HG03354 (cell line): ENCODE results near the gene PPP1R16B.

Experiments used
- ATAC-seq: cut with Tn5 transposase; IDR thresholded peaks from one replicate; pipeline ENCODE4 v1.9.1; 2021; ENCODE audit warnings: mild to moderate bottlenecking; ENCODE audit not compliant: unreplicated experiment, poor library complexity, severe bottlenecking

The PPP1R16B gene

DNA sequence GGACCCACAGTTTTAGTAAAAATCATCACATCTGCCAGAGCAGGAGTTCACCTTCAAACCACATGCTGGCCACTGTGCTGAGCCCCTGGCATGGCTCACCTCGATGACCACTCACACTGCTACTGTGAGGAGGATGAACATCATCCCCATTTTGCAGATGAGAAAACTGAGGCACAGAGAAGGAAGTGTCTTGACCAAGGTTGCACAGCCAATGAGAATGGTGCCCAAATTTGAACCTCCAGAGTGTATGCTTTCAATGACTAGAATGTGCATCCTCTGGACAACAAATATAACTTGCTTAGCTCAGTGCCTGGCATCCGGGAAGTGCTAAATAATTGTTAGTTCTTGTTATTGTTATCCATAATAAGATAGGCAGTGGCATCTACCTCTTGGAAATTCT lies 83.6 kb downstream of the PPP1R16B start:
- ATAC-seq, result no peak

DNA sequence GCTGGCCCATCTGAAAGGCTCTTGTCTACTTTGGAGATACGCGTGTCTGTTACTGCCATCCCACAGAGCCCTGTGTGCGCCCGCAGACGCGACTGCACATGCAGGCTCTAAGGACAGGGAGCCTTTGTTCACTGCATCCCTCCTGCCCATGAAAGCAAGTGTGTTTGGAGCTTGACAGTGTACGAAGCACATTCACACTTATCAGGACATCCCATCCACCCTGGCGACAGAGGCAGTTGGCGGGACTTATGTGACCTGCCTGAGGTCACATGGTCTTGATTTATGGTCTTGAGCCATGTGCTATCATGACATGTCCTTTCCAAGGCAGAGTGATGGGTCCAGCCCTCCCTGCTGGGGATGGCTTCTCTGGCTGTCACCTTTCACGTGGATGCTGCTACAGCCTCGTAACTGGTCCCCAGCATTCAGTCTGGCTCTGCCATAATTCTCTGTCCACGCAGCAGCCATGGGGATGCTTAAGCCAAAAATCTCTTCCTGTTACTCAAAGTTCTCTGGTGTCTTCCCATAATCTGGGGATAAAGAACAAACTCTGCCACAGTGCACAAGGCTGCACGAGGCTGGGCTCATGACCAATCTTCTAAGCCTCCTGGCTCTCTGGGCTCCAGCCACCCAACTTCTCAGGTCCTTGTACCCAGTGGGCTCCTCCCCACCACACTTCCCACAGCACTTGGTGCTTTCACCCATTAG lies 84.4 kb downstream of the PPP1R16B start:
- no peak for ATAC-seq

DNA sequence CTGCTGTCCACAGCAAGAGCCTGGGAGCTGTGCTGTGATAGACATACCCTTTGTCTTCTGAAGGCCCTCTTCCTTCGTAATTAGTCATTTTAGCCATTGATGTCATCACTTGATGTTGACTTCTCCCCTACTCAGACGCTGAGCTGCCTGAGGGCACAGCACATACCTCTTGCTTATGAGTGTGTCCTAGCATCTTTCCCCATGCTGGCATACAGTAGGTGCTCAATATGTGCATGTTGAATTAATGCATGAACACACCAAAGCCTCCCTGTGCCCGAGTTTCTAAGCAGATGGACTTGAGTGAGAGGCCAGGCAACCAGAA lies 85.0 kb downstream of the PPP1R16B start:
- no peak for ATAC-seq

DNA sequence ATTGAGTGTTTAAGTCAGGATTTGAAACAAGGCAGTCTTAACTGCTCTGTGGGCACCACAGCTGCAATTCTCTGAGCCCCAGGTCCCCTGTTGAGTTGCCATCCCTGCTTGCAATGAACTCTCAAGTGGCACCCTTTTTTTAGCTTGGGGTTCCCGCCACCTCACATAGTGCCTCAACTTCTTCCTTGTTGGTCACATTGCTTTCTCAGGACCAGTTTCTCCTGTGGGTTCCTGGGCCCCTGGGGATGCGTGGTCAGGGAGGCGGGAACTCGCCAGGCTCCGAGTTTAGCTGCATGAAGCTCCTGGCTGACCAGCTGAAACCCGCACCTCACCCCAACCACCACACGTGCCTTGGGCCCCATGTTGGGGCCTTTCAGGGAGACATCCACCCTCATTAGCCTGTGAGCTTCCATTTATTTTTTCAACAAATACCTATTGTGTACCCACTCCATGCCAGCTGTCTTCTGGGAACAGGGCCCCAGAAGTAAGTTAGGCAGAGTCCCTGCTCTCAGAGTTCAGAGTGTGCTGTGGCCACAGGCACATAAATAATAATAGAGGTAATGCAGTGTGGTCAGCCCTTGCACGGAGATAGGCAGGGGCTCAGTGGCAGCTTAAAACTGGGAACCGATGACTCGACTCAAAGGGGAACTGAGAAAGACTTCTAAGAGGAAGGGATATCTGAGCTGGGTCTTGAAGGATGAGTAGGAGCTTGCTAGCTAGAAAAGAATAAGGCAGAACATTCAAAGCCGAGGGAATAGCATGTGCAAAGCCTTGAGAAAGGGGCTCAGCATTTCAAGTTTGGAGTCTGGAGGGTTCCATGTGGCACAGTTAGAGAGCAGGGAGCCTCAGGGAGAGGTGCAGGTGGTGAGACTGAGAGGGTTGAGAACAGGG lies 86.8 kb downstream of the PPP1R16B start:
- peak; percentile 56 for ATAC-seq

DNA sequence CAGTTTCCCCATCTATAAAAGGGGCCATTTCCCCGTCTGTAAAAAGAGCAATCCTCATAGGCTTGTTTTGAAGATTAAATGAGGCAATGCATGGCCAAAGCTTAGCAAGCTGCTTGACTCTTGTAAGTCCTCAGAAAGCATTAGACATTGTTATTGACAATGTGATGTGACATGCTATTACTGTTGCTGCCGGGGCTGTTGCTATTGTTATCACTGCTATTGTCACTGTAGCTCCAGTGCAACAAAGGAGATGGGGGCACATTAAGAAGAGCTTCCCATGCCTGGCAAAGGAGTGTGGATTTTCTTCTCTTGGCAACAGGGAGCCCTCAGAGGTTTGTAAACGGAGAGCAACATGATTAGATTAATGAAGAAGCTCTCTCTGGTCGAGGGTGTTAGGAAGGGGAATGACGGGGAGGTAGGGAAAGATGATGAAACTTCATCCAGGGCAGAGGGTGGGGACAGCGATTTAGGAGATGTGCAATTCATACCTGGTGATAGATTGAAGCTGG lies 87.6 kb downstream of the PPP1R16B start:
- ATAC-seq, result no peak

DNA sequence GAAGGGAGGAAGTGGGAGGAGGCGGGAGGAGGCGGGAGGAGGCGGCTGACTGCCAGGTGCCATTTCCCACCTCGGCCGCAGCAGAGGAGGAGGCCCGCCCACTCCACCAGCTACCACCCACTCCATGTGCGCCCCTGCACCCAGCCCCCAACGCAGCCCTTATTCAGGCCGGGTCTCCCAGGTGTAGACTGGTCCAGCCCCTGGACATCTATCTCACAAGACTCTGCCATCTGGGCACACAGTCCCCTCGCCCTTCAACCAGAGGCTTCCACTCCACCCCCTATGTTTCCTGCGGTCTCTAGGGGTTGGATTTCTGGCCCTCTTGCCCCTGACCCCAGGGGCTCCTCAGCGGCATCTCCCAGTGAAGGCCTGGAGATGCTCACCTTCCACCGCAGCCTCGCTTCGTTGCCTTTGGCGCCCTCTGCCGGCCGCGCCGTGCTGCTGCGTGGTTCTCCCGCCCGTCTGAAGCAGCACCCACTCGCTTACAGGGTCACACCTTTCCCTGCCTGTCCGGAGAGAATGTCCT lies 88.1 kb downstream of the PPP1R16B start:
- peak; percentile 61 for ATAC-seq

DNA sequence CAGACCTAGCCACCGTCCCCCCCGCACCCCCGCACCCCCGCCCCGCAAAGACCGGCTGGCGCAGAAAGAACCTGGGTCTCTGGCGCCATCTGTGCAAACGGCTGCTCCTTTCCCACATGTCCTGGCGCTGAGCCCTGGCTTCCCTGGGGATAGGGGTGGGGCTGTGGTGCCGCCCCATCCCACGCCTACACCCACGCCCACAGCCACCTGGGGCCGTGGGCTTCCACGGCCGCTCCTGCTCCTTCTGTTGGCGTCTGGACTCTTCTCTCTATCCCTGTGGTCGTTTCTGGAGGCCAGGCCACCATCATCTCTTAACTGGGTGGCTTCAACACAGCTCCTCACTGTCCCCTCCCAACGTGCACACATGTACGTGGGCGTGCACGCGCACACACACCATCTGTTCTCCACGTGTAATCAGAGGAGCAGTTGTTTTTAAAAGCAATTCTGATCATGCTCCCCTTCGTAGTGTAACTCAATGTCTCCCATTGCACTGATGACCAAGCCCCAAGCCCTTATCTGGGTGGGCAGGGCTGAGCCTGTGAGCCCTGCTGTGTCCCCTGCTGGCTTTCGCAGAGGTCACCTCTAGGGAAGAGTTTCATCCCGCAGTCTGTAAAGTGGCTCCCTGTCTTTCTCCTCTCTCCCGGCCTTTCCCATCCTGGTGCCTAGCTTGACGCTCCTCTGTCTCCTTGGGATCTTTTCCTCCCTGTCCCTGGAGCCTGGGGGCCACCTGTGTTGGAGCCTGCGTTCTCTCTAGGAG lies 88.8 kb downstream of the PPP1R16B start:
- no peak for ATAC-seq

DNA sequence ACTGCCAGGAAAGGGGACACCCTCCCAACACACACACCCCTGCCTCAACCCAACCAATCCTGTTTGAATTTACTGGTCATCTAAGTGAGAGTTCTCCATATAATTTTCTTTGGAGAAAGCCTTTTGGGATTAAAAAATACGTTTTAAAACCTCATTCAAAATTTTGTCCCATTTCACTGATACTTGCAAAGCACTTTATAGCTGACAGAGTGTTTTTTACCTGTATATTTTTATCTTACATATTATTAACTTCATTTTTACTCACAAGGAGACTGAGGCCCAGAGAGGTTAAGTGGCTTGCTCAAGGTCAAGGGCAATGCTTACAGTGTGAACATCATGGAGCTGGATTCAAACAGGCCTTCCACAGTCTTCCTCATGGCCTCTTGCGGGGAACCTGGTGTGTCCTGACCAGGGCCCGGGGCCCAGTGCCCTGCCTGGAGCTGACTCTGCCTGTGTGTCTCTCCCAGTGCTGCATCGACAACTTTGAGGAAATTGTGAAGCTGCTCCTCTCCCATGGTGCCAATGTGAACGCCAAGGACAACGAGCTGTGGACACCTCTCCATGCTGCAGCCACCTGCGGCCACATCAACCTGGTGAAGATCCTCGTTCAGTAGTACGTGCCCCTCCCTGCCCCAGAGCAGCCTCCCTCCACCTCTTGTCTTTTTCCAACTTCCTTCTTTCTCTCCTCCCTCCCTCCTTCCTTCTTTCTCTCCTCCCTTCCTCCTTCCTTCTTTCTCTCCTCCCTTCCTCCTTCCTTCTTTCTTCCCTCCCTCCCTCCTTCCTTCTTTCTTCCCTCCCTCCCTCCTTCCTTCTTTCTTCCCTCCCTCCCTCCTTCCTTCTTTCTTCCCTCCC lies 89.8 kb downstream of the PPP1R16B start:
- no peak for ATAC-seq

DNA sequence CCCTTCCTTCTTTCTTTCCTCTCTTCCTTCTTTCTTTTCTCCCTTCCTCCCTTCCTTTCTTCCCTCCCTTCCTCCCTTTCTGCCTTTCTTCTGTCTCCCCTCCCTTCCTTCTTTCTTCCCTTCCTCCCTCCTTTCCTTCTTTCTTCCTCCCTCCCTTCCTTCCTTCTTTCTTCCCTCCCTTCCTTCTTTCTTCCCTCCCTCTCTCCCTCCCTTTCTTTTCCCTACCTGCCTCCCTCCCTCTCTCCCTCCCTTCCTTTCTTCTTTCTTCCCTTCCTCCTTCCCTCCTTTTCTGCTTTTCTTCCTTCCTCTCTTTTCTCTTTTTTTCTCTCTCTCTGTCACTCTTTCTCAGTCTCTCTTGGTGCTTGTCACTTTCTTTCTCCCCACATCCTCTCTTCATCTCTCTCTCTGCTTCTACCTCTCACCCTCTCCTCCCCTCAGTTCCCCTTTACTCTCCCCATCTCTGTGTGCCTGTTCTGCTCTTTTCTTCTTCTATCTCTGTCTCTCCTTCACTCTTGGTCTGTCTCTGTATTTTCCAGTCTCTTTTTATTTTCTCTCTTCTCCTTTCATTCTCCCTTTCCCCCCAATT lies 90.6 kb downstream of the PPP1R16B start:
- ATAC-seq, result no peak

DNA sequence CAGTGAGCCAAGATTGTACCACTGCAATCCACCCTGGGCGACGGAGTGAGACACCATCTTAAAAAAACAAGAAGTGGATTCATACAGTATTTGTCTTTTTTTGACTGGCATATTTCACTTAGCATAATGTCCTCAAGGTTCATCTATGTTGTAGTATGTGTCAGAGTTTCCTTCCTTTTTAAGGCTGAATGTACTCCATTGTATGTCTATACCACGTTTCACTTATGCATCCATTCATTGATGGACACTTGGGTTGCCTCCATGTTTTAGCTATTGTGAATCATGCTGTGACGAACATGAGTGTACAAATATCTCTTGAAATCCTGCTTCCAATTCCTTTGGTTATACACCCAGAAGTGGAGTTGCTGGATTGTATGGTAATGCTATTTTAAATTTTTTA lies 91.8 kb downstream of the PPP1R16B start:
- ATAC-seq, result no peak

DNA sequence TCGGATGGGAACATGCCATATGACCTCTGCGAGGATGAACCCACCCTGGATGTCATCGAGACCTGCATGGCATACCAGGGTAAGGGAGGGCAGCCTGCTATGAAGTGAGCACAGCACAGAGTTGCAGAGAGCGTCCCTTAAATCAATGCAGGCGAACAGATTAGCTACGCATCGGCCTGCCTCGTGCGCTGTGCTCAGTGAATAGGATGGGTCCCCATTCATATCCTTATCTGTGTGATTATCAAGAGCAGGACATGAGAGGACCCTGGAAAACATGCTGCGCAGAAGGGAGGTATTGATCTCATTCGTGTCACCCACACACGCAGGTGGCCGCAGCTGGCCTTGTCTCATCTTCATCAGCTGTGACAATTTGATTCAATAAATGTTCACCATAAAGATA lies 95.1 kb downstream of the PPP1R16B start:
- ATAC-seq, result no peak

DNA sequence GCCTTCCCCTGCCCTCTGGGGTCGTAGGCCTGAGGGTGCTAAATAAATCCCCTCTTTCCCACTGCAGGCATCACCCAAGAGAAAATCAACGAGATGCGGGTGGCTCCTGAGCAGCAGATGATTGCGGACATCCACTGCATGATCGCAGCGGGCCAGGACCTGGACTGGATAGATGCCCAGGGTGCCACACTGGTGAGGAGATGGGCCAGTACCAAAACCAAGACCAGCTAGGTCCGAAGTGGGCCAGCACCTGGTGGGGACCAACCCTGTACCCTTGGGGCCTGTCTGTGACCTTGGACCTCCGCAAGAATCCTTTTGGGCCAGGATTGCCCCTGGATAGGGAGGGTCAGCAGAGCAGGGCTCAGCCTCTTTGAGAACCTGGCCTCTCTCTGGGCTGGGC lies 97.1 kb downstream of the PPP1R16B start:
- no peak for ATAC-seq

DNA sequence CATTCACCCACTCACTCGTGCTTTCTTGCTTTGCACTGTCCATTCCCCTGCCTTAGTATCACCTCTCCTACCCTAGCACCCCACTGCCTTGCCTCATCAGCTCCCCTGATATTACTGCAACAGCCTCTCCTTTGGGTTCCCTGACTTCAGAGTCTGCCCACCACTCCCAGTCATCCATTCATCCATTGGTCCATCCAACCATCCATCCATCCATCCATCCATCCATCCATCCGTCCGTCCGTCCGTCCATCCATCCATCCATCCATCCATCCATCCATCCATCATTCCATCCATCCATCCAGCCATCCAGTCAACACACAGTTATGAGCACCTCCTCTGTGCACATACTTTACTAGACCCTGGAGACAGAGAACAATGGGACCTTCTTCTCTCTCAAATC lies 97.8 kb downstream of the PPP1R16B start:
- no peak for ATAC-seq

DNA sequence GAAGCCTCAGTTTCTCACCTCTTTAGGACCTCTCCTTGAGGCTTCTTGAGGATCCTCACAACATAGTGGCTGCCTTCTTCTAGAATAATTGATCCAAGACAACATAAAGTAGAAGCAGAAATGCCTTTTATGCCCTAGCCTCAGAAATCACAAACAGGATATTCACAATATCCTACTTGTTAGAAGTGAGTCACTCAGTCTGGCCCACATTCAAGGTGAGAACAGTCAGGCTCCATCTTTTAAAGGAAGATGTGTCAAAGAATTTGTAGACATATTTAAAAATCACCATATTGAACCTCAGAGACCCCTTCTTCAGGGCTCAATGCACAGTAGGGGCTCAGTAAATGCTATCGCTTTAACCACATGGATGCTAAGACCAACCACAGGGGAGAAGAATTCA lies 99.9 kb downstream of the PPP1R16B start:
- no peak for ATAC-seq

DNA sequence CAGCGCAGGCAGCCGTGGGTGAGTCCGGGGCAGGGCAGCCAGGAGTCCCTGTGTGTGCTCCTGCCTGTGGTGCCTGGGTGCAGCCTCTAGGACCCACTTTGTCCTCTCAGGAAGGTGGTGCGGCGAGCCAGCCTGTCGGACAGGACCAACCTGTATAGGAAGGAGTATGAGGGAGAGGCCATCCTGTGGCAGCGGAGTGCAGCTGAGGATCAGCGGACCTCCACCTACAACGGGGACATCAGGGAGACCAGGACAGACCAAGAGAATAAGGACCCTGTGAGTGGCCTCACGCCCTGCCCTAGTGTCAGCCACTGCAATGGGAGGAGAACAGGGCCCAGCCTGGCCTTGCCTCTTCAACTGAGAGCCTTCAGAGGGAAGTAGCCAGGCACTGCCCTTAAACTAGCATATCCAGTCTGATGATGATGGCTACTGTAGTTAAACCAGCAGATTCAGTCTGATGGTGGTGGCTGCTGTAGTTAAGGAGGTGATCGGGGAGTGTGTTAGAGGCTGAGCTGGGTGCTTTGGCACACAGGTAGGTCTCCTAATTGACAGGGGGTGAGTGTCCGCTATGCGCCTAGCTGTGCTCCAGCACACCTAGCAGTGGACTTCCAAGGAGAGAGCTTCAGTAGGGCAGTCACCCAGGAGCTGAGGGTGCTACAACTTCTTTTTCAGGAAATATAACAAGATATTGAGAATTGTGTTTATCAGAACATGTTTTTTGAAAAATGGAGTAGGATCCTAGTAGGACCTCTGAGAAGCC lies 102.6 kb downstream of the PPP1R16B start:
- no peak for ATAC-seq

DNA sequence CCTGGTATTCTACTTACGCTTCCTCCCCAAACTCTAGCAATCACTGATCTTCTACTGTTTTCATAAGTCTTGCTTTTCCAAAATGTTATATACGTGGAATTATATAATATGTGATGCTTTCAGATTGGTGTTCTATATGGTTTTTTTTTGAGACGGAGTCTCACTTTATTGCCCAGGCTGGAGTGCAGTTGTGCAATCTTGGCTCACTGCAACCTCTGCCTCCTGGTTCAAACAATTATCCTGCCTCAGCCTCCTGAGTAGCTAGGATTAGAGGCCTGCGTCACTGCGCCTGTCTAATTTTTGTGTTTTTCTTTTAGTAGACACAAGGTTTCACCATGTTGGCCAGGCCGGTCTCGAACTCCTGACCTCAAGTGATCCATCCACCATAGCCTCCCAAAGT lies 109.9 kb downstream of the PPP1R16B start:
- ATAC-seq, result no peak

DNA sequence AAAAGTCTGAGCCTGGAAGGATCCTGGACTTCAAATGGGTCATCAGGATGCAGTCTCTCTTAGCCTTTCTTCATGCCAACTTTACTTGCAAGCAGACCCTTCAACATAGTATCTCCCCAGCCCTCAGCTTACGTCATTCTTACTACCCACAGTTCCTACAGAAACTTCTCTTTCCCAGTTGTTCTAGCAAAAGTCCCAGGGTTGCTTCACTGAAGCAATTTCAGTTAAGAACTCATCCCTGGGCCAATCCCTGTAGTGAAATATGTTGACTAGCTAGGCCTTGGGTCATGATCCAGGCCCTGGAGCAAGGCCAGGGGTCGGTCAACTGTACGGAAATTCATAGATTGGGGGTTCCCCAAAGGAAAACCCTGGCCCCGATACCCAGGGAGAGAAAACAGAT lies 112.2 kb downstream of the PPP1R16B start:
- ATAC-seq, result no peak

DNA sequence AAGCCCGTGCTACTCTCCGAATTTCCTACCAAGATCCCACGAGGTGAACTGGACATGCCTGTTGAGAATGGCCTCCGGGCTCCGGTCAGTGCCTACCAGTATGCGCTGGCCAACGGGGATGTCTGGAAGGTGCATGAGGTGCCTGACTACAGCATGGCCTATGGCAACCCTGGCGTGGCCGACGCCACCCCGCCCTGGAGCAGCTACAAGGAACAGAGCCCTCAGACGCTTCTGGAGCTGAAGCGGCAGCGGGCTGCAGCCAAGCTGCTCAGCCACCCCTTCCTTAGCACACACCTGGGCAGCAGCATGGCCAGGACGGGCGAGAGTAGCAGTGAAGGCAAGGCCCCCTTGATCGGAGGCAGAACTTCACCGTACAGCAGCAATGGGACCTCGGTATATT lies 112.7 kb downstream of the PPP1R16B start:
- ATAC-seq, result no peak
